Neural progenitor cell (in vitro differentiated cells): ENCODE results near the gene LRBA. TPM values are rescaled to one million over a fixed set of nuclear protein-coding genes. Genes with fewer than 3 reads are reported as not detected.

Experiments
- DNase-seq: peaks from one replicate; pipeline ENCODE4 v3.0.0-alpha.2; 2016; ENCODE audit warnings: low spot score
- H2AFZ ChIP-seq: fragments of 200-600 bp; sonication (generic); replicated peaks from 2 replicates; pipeline ENCODE4 v1.6.1; 2016; ENCODE audit warnings: antibody characterized with exemption
- H3F3A ChIP-seq: fragments of 200-600 bp; sonication (generic); 2 replicates; pipeline ENCODE4 v1.6.1; 2016; ENCODE audit warnings: antibody characterized with exemption, low read depth
- H3K27ac ChIP-seq: fragments of 200-600 bp; sonication (generic); 2 replicates; pipeline ENCODE4 v1.5.1; 2016; ENCODE audit warnings: mild to moderate bottlenecking
- H3K27me3 ChIP-seq: fragments of 200-600 bp; sonication (generic); 2 replicates; pipeline ENCODE4 v1.6.1; 2016; ENCODE audit warnings: mild to moderate bottlenecking, moderate library complexity
- H3K36me3 ChIP-seq: fragments of 200-600 bp; sonication (generic); 2 replicates; pipeline ENCODE4 v1.5.1; 2016
- H3K4me1 ChIP-seq: fragments of 200-600 bp; sonication (generic); 2 replicates; pipeline ENCODE4 v1.6.1; 2016; ENCODE audit warnings: mixed run types
- H3K4me2 ChIP-seq: fragments of 200-600 bp; sonication (generic); 2 replicates; pipeline ENCODE4 v1.6.1; 2016
- H3K4me3 ChIP-seq: fragments of 200-600 bp; sonication (generic); 2 replicates; pipeline ENCODE4 v1.5.1; 2016
- H3K79me2 ChIP-seq: fragments of 200-600 bp; sonication (generic); 2 replicates; pipeline ENCODE4 v1.6.1; 2016; ENCODE audit warnings: low read depth
- H3K9ac ChIP-seq: fragments of 200-600 bp; sonication (generic); 2 replicates; pipeline ENCODE4 v1.6.1; 2016
- H3K9me3 ChIP-seq: fragments of 200-600 bp; sonication (generic); 2 replicates; pipeline ENCODE4 v1.5.1; 2016; ENCODE audit warnings: low read depth
- H4K20me1 ChIP-seq: fragments of 200-600 bp; sonication (generic); 2 replicates; pipeline ENCODE4 v1.6.1; 2016; ENCODE audit warnings: low read depth
- H3K27ac Mint-ChIP-seq: 3 replicates; pipeline ENCODE4 v1.8.0; 2021; ENCODE audit warnings: mixed read lengths
- H3K27me3 Mint-ChIP-seq: 2 replicates; pipeline ENCODE4 v1.8.0; 2022; ENCODE audit warnings: low read depth, mild to moderate bottlenecking, inconsistent platforms, moderate library complexity, mixed read lengths; ENCODE audit not compliant: insufficient read depth
- H3K36me3 Mint-ChIP-seq: 3 replicates; pipeline ENCODE4 v1.8.0; 2021; ENCODE audit warnings: mixed read lengths
- H3K4me1 Mint-ChIP-seq: 3 replicates; pipeline ENCODE4 v1.8.0; 2021; ENCODE audit warnings: mixed read lengths
- H3K4me3 Mint-ChIP-seq: 3 replicates; pipeline ENCODE4 v1.8.0; 2021; ENCODE audit warnings: mild to moderate bottlenecking, moderate library complexity, mixed read lengths
- H3K9me3 Mint-ChIP-seq: 3 replicates; pipeline ENCODE4 v1.8.0; 2020; ENCODE audit warnings: mixed read lengths
- EZH2 ChIP-seq: fragments of 200-600 bp; sonication (generic); IDR thresholded peaks from 2 replicates; pipeline ENCODE4 v1.6.1; 2017; ENCODE audit warnings: antibody characterized with exemption, mild to moderate bottlenecking, moderate library complexity
- EZH2phosphoT487 ChIP-seq: fragments of 200-600 bp; sonication (generic); IDR thresholded peaks from 2 replicates; pipeline ENCODE4 v1.6.1; 2017; ENCODE audit warnings: antibody characterized with exemption
- total RNA-seq: library from RNA; depleted of rRNA; stranded (reverse); fragments of >200 nt; gene quantifications from 2 replicates; pipeline ENCODE4 v1.2.3, GENCODE V29; 2015; ENCODE audit warnings: low replicate concordance
- TF ChIP-seq, protein P1 (sequence below): fragments of 200-600 bp; sonication (generic); IDR thresholded peaks from 2 replicates; pipeline ENCODE4 v1.5.1; 2017; ENCODE audit warnings: antibody characterized with exemption, mild to moderate bottlenecking

The LRBA gene
- total RNA-seq, 1 donor from 2014 or later: 111 TPM

DNA sequence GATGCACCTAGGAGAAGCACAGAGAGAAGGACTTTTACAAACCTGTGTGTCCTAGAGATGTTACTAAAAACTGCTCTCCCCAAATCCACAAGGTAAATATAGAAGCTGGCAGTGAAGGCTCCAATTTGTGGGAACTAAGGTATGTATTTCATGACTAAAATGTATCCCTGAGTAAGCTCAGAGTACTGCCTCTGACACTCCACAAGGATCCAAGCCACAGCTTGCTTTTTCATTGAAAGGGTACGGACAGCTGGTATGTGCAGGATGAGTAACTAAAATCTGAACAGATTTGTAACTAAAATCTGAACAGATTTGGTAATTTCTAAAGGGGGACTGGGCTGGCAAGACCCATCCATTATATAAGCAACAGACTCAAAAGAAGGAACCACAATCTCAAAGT, 749.3 kb downstream of the LRBA start:
- Histone ChIP-seq H3K4me2 (no peak overlapping the region), H3K9me3 (no peaks in the 10 kb centered on the region), H3K27me3 (no peaks in the 10 kb centered on the region), H3F3A (no peaks in the 10 kb centered on the region), H3K27ac (no peak overlapping the region), H3K4me1 (no peaks in the 10 kb centered on the region), H3K36me3 (no peaks in the 10 kb centered on the region), H2AFZ (no peak overlapping the region), H4K20me1 (no peaks in the 10 kb centered on the region), H3K9ac (no peak overlapping the region), H3K4me3 (no peak overlapping the region), H3K79me2 (no peaks in the 10 kb centered on the region)
- peaks cover 2% of the 10 kb centered on the region for H3K27me3 Mint-ChIP-seq
- peaks cover 11% of the 10 kb centered on the region for H3K9me3 Mint-ChIP-seq
- H3K4me1 Mint-ChIP-seq: no peaks in the 10 kb centered on the region
- no peak overlapping the region for H3K27ac Mint-ChIP-seq
- peaks cover 56% of the 10 kb centered on the region for H3K36me3 Mint-ChIP-seq
- TF ChIP-seq EZH2phosphoT487 (no peak), EZH2 (no peak)
- TF ChIP-seq, protein P1, sequence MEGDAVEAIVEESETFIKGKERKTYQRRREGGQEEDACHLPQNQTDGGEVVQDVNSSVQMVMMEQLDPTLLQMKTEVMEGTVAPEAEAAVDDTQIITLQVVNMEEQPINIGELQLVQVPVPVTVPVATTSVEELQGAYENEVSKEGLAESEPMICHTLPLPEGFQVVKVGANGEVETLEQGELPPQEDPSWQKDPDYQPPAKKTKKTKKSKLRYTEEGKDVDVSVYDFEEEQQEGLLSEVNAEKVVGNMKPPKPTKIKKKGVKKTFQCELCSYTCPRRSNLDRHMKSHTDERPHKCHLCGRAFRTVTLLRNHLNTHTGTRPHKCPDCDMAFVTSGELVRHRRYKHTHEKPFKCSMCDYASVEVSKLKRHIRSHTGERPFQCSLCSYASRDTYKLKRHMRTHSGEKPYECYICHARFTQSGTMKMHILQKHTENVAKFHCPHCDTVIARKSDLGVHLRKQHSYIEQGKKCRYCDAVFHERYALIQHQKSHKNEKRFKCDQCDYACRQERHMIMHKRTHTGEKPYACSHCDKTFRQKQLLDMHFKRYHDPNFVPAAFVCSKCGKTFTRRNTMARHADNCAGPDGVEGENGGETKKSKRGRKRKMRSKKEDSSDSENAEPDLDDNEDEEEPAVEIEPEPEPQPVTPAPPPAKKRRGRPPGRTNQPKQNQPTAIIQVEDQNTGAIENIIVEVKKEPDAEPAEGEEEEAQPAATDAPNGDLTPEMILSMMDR: no peak
- no peak for DNase-seq
- H3K4me3 Mint-ChIP-seq: no peak overlapping the region

DNA sequence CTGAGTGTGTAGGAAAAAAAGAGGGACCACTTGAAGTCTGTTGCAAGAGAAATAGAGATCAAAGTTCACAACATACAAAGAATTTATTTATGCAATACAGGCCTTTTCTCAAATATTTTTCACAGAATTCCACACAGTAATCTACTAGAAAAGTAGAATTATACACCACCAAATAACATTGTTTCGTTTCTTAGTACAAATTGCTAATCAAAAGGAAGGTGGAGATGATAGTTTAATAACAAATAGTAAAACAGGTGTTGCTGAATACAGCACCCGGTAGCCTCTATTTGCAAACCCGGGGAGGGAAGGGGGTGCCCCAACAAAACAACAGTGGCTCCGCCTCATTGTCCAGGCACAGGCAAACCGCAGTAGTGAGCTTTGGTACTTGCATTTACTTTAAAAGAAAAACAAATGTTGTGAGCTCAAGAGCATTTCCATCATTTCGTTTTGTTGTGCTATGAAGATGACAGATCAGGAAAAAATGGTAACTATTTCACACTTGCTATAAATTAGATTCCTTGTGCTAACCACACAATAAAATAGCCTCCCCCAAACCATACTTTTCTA, 750.4 kb downstream of the LRBA start:
- Histone ChIP-seq H3K4me2 (no peak overlapping the region), H3K36me3 (no peaks in the 10 kb centered on the region), H3K4me1 (peaks cover 6% of the 10 kb centered on the region), H3K27ac (no peak overlapping the region), H3K9ac (no peak overlapping the region), H3K4me3 (no peak overlapping the region), H4K20me1 (no peaks in the 10 kb centered on the region), H3K79me2 (no peaks in the 10 kb centered on the region), H3F3A (peaks cover 7% of the 10 kb centered on the region), H3K27me3 (no peaks in the 10 kb centered on the region), H2AFZ (no peak overlapping the region), H3K9me3 (no peaks in the 10 kb centered on the region)
- Mint-ChIP-seq H3K36me3 (peaks cover 54% of the 10 kb centered on the region), H3K4me1 (peaks cover 8% of the 10 kb centered on the region), H3K27ac (no peak overlapping the region), H3K4me3 (no peak overlapping the region), H3K27me3 (peaks cover 10% of the 10 kb centered on the region), H3K9me3 (peaks cover 6% of the 10 kb centered on the region)
- TF ChIP-seq EZH2 (no peak), EZH2phosphoT487 (no peak)
- TF ChIP-seq, protein P1: no peak
- DNase-seq: no peak

GRCh38 chr4:150262611-150263010, 752.5 kb downstream of the LRBA start:
- Histone ChIP-seq H2AFZ (no peak overlapping the region), H3K4me3 (no peak overlapping the region), H3F3A (peaks cover 8% of the 10 kb centered on the region), H3K27ac (no peak overlapping the region), H3K4me1 (peaks cover 9% of the 10 kb centered on the region), H3K9me3 (no peaks in the 10 kb centered on the region), H3K4me2 (no peak overlapping the region), H3K36me3 (no peaks in the 10 kb centered on the region), H4K20me1 (no peaks in the 10 kb centered on the region), H3K9ac (no peak overlapping the region), H3K79me2 (no peaks in the 10 kb centered on the region), H3K27me3 (no peaks in the 10 kb centered on the region)
- DNase-seq: no peak
- Mint-ChIP-seq H3K27ac (no peak overlapping the region), H3K36me3 (peaks cover 47% of the 10 kb centered on the region), H3K4me3 (no peak overlapping the region), H3K9me3 (peaks cover 3% of the 10 kb centered on the region), H3K4me1 (peaks cover 22% of the 10 kb centered on the region), H3K27me3 (peaks cover 12% of the 10 kb centered on the region)
- no peak for TF ChIP-seq EZH2
- TF ChIP-seq EZH2phosphoT487: no peak
- TF ChIP-seq, protein P1: no peak
